HG03558 (cell line): ENCODE data around the gene ZNF292.
"Not testable (repeated sequence)": the region's sequence is repeated elsewhere in the genome, so short reads cannot be mapped to it uniquely, and the experiment has no call there.

Source experiments
- ATAC-seq: cut with Tn5 transposase; IDR thresholded peaks from one replicate; pipeline ENCODE4 v1.9.1; 2021; ENCODE audit warnings: moderate number of reproducible peaks; ENCODE audit not compliant: unreplicated experiment; ENCODE audit errors: extremely low read depth

The ZNF292 gene

DNA sequence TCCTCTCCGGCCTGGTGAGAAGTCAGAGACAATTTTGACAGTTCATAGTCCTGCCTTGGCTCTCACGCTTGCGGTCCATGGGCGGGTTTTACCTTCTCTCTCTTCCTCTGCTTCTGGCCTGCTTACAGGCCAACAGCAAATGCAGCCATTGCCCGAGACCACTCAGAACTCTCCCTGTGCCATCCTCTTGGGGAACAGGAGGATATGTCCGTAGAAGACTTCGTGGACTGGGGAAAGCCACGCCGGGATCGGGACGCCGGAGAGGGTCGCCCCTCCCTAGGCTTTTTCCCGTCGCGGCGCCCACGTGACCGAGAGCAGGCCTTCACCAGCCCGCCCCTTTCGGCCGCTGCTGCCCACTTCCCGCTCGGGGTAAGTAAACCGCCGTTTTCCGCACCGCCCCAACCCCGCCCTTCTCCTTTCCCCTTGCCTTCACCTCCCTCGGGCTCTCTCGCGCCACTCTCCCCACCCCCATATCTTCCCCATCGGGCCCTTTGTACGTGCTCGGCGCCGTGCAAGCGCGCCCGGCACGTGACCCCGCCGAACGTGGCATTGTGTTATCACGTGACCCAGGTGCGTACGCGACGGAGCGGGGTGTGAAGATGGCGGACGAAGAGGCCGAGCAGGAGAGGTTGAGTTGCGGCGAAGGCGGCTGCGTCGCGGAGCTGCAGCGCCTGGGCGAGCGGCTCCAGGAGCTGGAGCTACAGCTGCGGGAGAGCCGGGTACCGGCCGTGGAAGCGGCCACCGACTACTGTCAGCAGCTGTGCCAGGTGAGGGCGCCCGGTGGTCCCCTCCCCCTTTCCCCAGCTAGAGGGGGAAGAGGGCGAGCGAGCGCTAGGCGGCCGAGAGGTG lies at the start of gene ZNF292:
ZNF292 (plus strand) TSS at position 573 of the 849 bp plus-strand sequence; CDS start at position 600, 27 bp downstream.
- peak; percentile 57 for ATAC-seq

DNA sequence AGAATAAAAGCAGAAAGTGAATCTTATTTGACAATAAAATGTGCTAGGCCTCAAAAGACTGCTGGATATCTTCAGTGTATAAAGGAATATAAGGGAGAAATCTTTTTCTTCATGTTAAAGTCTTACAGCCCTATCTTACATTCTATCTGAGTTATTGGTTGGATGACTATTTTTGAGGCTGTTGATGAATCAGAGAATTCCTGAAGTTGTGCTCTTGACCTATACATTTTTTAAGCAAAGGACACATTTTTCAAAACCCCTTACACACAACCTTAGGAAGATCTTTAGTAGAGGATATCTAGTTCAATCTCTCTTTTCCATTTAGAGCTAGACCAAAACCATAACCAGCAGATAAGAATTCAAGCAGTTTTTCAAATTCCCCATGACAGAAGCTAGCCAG lies 49.5 kb upstream of the ZNF292 start:
- ATAC-seq: no peak

DNA sequence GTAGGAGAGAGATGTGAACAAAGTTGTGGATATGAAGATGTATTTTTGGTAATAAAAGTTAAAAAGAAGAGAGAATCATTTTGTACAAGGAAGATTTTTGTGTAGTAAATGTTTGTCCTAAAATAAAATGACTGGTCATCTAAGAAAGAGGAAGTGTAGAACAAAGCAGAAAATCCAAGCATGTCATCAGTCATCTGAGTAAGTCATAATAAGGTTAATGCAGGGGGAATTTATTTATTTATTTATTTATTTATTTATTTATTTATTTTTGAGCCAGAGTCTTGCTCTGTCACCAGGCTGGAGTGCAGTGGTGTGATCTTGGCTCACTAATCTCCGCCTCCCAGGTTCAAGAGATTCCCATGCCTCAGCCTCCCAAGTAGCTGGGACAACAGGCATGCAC lies 44.7 kb upstream of the ZNF292 start:
- ATAC-seq: no peak

DNA sequence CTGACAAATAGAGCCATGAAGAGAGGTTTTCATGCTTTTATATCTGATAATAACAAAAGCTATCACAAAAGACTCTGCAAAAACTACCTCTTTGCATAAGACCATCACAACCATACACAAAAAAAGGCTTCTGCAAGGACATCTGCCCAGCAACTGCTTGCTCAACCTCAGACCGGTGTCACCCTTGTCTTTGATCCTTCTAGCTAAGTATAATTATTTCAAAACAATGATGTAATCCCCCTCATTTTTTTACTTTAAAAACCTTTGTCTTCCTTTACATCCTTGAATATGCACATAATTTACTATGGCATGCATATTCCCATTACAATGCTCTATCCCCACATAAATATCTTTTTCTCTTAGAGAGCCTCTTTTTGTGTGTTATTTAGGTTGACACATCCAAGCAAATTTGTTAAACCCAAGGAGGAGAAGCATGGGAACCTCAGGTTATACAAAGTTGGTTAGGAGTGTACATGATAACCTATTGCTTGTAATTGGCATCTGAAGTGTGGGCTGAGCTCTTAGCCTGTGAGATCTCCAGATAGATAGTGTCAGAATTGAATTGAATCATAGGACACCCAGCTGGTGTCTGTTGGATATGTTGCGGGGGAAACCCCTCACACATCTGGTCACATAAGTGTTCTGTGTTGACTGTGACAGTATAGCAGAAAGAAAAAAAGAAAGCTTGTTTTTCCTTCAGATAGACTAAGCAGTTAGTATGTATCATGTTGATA lies 39.8 kb upstream of the ZNF292 start:
- peak; percentile 99 for ATAC-seq

DNA sequence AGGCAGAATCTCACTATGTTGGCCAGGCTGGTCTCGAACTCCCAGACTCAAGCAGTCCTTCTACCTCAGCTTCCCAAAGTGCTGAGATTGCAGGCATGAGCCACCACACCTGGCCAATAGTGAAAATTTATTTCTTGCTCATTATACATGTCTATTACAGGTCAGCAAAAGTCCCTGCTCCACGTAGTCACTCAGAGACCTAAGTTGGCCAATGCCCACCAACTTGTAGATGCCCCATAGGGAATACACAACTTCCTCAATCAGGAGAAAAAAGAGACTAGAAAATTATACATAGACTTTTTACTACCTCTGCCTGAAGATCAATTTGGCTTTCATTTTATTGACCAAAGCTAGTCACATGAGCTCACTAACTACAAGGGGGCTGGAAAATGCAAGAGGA lies 38.4 kb upstream of the ZNF292 start:
- no peak for ATAC-seq

DNA sequence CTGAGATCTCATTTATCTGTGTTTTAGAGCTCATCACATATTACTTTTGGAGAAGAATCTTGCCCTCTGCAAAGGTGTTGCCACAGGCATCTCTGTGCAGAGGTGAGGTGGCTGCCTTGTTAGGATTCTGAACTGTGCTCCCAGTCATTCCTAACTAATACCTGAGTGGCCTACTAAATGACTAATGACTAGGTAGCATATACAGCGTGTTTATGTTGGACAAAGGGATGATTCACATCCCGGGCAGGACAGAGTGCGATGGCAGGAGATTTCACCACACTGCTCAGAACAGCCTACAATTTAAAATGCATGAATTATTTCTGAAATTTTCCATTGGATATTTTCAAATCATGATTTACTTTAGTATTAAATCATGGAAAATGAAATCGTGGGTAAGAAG lies 37.3 kb upstream of the ZNF292 start:
- no peak for ATAC-seq

DNA sequence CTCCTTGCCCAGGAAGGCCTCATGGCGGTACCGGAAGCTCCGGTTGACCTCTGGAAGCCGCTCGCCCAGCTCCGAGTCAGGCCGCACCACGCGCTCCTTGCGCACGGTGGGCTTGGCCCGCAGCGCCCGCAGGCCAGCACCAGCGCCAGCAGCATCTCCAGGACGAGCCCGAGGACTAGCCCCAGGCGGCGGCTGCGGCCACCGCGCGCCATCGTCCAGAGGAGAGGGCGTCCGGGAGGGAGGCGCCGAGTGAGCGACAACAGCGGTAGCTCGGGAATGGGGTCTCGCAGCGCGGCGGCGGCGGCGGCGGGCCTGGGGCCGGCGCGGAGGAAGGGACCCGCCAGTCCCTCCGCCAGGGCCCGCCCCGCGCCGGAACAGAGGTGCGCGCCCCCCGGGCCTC lies 32.9 kb upstream of the ZNF292 start:
- no peak for ATAC-seq

DNA sequence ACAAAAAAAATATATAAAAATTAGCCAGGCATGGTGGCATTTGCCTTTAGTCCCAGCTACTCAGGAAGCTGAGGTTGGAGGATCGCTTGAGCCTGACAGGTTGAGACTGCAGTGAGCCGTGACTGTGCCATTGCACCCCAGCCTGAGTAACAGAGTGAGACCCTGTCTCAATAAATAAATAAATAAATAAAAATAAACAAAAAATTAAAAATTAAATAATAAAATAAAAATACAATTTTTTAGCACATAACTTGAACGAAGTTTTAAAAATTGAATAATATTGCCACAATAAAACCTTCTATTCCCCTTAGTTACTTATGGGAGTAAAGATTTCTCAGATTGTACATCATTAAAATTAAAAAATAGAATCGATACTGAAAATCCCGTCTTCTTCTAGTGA lies 31.3 kb upstream of the ZNF292 start:
- ATAC-seq: no peak

DNA sequence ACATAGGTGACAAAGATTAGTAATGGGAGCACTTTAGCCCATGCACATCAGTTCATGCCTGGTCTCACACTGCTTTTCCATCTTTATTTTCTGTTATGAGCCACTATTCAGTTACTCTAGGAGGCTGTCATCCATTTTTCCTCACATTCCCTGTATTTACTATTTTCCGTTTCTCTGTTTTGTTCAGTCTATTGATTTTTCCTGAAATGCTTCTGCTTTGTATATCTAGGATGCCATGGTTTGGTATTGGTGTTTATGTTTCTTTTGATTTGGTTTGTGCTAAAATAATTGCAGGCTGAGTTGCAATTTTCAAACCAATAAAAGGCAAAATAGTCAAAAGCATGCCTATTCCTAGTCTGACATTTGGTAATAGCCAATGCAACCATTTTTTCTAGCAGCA lies 28.9 kb upstream of the ZNF292 start:
- no peak for ATAC-seq

DNA sequence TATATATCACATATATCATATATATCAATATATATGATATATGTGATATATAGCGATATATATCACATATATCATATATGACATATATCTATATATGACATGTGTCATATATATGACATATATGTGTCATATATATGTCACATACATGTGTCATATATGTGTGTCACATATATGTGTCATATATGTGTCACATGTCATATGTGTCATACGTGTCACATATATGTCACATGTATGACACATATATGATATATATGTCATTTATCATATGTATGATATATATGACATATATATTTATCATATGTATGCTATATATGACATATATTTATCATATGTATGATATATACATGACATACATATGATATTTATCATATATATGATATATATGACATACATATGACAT lies 27.6 kb upstream of the ZNF292 start:
- ATAC-seq: no peak

DNA sequence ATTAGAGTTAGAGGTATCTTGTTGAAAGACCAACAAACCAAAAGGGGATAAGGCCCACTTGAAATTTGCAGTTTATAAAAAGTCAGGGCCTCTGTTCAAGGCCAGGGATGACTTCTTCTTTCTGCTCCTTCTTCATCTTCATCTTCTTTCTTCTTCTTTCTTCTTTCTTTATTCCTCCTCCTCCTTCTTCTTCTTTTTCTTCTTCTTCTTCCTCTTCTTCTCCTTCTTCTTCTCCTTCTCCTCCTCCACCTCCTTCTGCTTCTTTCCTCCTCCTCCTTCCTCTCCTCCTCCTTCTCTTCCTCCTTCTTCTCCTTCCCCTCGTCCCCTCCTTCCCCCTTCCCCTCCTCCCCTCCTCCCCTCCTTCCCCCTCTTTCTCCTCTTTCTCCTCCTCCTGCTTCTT lies 18.4 kb upstream of the ZNF292 start:
- no peak for ATAC-seq

DNA sequence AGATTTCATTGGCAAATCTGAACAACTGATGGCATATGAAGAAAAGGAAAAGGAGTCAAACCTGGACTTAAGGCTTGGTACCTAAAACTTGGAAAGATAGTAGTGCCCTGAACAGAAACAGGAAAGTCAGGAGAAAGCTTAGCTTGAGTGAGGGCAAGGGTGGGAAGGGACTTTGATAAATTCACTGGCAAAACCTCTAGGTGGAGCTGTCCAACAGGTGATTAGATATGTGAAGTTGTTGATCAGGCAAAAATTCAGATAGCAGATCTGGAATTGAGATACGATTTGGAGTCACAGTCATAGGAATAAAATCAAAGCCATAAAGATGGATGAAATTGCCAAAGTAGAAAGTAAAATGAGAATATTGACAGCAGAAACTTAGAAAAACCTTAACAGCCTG lies 16.1 kb upstream of the ZNF292 start:
- no peak for ATAC-seq

DNA sequence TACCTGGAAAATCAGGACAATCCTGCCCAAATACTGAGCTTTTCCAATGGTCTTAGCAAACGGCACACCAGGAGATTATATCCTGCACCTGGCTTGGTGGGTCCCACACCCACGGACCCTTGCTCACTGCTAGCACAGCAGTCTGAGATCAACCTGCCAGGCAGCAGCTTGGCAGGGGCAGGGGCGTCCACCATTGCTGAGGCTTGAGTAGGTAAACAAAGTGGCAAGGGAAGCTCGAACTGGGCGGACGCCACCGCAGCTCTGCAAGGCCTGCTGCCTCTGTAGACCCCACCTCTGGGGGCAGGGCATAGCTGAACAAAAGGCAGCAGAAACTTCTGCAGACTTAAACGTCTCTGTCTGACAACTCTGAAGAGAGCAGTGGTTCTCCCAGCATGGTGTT lies 15.4 kb upstream of the ZNF292 start:
- ATAC-seq: not testable (repeated sequence)

DNA sequence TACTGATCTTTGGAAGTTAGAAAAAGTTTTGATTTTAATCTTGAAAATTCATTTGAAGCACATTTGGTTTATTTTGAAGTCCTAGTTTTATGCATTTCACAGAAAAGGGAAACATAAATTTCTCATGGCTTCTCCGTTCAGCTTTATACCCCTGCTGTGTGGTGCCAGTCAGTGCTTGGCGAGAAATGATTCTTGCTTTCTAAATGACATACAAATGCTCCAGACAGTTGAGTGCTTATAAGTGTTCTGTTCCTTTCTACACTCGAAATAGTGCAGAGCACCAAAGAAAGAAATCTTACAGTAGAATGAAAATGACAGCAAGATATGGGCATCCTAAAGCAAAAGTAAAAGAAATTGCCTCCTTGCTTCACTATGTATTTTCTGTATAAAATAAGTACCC lies 9.0 kb upstream of the ZNF292 start:
- ATAC-seq: no peak

DNA sequence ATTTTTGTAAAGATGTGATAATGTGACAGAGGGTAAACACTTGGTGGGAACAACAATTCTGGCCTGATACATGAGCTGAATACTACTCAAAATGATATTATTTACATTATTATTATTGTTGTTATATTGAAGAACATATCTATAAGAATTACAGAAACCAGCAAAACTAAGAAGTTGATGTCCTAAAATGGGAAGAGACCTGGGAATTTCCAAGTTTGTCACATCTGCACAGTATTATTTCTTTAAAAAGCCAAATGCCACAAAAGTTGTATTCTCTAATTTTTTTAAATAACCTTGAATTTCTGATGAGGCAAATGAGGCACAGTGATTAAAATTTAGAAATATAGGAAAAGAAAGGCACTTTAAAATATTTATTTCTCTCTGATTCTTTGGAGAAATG lies 5.0 kb upstream of the ZNF292 start:
- ATAC-seq: no peak

DNA sequence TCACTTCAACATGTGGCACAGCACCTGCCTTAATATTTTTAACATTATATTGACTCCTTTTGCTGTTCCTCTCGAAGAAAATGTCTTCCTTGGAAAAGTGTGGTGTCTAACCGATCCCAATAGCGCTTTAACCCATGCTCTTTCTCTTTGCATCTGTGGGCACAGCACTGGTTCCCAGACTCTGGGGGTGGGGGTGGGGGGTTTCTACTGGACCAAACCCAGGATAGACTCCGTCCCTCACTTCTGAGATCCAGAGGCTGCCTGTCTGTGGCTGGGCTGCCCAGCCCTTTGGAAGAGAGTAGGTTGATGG lies 3.9 kb upstream of the ZNF292 start:
- no peak for ATAC-seq

DNA sequence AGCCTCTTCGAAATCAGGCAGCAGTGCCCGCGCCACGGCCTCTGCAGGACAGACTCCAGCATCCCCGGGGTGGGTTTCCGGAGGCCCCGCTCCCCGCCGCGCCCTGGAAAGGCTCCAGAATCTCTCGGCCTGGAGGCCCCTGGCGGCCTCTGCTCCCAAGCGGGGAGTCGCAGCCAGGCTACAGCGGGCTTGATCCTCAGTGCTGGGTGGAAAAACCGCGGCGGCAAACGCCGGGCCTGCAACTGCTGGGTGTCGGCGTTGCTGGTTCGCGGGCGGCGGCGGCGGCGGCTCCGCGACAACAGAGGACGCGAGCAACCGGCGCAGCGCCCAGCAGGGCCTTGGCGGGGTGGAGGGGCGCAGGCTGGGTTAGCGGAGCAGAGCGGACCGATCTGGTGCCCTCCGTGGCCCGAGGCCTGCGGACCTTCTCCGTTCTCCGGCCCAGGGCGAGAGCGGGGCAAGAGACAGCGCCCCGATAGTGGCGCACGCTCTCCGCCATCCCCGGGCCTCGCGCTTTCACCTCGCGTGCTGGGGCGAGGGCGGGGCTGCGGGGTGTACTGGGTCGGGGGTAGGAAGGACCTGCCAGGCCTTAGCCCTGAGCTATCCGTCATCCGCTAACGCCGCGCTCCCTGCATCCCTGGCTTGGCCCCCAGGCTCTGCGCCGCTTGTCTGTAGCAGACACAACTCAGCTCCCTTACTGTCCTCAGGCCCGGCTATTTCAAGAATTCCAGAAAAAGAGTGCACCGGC lies 3.4 kb upstream of the ZNF292 start:
- ATAC-seq: no peak

DNA sequence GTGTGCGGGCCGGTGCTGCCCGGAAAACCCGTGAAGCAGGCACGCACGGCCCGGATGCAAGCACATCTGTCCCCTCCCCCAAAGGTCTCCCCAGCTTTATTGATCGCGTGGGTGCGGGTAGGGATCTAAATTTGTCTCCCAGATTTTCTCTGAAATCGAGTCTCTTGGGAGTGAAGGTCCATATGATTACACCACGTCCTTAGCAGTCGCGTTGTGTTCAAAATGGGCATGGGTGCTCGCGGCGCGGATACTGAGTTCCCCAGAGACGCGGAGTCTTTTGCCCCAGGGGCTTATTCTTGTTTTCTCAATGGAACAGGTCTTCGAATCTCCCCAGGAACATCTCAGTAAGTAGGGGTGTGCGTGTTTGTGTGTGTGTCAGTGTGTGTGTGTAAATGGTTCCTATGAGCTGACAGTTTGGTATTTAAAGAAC lies 2.8 kb upstream of the ZNF292 start:
- no peak for ATAC-seq

DNA sequence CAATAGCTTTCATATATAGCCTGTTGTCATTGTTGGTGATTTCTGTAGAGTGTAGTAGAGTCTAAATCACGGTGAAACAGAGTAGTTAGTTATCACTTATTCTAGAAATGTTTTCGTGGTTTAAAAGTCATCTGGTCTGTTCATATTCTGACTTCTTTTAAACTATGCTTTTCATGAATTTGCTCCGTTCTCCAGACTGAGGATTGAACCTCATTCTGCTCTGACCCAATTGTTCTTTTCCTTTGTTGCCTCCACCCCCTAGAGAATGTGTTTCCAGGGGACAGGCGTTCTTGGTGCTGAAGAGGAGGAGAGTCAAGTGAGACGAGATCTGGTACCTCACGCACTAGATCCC lies 748 bp upstream of the ZNF292 start:
- ATAC-seq: no peak

DNA sequence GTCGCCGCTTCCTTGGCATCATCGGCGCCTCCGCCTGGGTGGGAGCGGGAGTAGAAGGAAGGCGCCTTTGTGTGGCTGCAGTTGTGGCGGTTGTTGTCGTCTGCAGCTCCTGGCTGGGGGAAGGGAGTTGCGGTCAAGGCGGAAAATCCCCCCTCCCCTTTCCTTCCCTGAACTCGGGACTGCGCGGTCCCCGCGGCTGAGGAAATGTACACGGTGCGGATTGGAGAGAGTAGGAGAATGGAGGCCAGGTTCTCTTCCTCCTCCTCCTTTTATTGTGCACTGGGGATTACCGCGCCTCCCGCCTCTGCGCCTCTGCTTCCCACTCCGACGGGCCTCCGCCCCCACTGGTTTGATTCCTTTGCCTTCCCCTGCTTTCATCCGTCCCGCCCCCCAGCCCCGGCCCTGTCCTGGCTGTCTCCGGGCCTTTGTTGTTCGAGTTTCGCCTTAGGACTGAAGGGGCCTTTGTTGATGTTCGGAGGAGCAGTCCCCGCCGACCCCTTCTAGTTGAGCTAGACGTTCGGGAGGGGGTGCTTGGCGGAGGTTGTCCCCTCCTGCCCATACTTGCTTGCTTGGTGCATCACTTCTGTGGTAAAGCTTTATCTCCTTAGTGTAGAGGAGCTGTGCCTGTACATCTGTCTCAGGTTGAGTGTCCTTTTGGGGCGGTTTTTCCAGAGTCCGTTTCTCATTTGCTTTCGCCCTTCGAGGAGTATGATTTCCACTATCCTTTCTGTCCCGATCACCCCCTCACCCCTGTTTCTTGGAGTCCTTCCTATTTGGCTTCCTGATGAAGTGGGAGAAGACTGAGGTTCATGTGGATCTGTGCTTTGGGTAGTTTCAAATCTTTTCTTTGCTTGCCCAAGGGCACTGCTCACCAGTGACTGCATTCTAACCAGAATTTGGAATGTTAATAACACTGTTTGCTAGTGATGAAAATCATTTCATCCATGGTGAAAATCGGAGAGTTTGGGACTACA lies 764 bp downstream of the ZNF292 start:
- no peak for ATAC-seq
